GM19099 (cell line): ENCODE data around the gene TMEM80.

ENCODE experiments used
- POLR2A ChIP-seq: IDR thresholded peaks from 3 replicates; pipeline ENCODE4 v1.6.1; 2011; ENCODE audit warnings: low read depth; ENCODE audit not compliant: insufficient read length; ENCODE audit errors: extremely low read depth

The TMEM80 gene

DNA sequence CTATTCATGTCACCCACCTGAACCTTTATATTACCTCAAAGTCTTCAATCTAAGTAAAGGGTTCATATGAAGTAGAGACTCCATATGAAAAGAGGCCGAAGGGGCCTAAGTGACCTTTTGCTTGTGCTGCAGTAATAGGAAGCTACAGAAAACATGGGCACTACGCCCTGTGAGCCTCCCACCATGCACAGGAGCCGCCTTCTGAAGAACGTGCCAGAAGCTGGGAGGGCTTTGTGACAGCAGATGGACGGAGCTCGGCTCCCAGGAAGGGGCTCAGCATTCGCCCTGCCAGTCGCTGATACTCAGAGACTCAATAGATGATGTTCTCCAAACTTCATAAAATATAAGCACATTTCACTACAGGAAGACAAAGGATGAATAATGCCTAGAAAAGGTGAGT is 21.8 kb upstream of the TMEM80 start:
- no peak for TF ChIP-seq POLR2A

- no peak for TF ChIP-seq POLR2A
Measured at GRCh38 chr11:674406-674805, 21.2 kb upstream of the TMEM80 start.

DNA sequence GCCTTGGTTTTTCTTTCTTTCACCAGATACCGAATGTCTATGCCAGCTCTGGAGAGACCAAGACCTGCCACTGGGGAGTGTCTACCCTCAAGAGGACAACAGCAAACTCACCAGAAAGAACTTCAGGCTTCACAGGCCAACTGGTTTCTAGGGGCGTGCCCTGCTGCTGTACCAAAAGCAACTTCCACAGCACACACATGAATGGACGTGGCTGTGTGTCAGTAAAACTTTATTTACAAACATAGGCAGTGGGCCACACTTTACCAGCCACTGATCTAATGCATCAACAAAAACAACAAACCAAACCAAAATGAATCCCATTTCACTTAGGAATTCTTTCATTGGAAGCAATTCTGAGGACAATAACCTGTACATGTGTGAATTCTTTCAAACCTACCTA is 17.3 kb upstream of the TMEM80 start:
- no peak for TF ChIP-seq POLR2A

- no peak for TF ChIP-seq POLR2A
Measured at GRCh38 chr11:679271-680207, 16.1 kb upstream of the TMEM80 start.

- no peak for TF ChIP-seq POLR2A
Measured at GRCh38 chr11:680476-680875, 15.1 kb upstream of the TMEM80 start.

DNA sequence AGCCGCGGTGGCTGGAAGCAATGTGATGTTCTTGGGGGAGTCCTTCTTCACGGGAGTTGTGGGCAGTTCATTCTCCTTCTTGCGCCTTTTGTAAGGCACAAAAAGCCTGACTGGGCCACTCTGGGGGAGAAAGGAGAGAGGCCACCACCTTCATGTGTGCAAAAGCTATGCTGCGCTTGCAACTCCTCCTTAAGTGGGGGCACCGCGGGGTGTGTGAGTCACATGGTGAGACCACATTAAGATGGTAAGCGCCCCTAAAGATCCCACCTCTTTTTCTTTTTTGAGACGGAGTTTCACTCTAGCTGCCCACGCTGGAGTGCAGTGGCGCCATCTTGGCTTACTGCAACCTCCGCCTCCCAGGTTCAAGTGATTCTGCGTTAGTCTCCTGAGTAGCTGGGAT is 14.6 kb upstream of the TMEM80 start:
- no peak for TF ChIP-seq POLR2A

DNA sequence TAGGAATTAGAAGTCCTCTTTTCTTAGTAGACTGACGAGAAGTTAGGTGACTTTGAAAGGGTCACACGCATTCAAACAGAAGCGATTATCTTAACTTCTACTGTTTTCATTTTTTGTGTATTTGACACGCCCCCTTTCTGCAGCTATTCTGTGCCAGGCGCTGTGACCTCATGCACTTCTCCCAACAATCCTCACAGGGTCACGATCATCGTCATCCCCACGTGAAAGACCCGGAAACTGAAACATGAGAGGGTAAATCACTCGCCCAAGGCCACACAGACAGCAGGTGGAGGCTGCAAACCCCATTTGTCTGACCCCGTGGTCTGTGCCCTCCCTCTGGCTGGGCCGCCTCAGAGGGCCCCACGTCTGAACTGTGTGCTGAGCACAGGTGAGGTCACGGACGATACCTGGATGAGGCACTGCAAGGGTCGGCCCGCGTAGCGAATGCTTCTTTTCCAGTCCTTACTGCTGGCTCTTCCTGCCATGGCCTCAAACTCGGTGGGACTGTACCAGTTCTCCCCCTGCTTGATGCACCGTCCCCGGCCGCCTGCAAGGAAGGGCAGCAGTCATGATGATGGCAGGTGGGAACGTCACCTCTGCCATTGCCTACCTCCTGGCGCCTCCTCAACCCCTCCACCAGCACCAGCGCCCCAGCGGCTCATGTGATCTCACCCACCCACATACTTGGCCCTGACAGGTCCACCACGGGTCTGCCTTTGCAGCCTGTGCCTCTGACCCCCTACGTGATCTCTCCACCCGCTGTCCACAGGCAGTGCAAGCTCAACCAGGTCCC is 9.0 kb upstream of the TMEM80 start:
- TF ChIP-seq POLR2A: no peak

DNA sequence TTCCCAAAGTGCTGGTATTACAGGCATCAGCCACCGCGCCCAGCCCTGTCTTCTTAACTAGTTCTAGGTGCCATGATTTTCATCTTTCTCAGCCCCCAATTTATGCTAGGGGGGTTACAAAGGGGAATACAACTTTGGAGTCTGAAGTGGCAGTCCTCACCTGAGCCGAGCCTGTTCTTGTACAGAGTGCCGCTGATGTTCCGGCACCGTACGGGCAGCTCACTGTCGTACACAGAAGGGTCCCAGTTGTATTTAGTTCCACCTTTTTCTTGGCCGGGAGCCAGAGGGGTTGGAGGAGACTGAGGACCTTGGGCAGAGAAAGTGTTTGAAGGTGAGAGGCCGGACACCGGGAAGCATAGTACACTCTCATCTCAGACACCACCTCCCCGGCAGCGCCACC is 7.9 kb upstream of the TMEM80 start:
- no peak for TF ChIP-seq POLR2A

GRCh38 chr11:688681-689080 is 6.9 kb upstream of the TMEM80 start:
- no peak for TF ChIP-seq POLR2A

DNA sequence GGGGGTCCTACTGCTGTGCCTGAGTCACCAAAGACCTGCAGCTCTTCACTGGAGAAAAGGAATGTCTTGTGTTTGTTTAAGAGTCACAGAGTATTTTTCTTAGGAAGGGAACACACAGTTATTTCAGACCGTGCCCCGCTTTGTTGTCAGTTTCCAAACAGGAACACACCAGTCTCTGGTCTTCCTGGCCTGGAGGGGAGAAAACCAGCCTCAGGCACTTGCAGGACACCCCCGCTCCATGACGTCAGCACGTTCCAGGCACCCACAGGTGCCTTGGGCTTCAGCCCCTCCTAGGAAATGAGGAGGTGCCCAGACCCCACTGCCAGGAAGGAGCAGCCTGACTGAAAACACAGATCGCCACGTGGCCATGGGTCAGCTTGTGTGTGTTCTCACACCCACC is 6.0 kb upstream of the TMEM80 start:
- TF ChIP-seq POLR2A: no peak

GRCh38 chr11:690738-691633 is 4.6 kb upstream of the TMEM80 start:
- TF ChIP-seq POLR2A: no peak

GRCh38 chr11:691710-692590 is 3.7 kb upstream of the TMEM80 start:
- TF ChIP-seq POLR2A: no peak

DNA sequence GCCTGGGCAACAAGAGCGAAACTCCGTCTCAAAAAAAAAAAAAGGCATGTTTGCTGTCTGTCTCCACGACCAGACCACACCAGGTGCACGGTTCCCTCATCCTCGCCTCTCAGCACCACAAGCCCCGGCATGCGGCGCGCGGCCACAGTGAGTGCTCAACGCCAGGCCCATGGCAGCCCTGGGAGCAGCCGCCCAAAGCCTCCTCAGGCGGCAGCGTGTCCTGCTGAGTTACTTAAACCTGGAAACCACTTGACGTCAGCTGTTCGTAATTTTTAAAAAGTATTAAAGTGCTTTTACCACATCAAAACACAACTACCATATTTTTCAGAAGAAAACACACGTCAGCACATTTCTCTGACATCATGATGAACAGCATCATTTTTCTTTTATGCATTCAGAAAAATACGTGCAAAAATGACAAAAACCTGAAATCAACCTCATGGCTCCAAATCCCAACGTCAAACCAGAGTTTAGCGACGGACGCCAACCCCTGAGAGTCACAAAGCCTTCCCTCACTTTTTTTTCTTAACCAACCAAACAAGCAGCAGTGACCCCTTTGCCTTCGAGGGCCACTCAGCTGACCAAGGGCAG is 2.7 kb upstream of the TMEM80 start:
- TF ChIP-seq POLR2A: no peak

- TF ChIP-seq POLR2A: no peak
Measured at GRCh38 chr11:693415-693831, 2.2 kb upstream of the TMEM80 start.
